WERI-Rb-1 (cell line): ENCODE data around the gene FGD5.
"Not testable (repeated sequence)": the region's sequence is repeated elsewhere in the genome, so short reads cannot be mapped to it uniquely, and the experiment has no call there.

ENCODE experiments used
- DNase-seq: peaks from one replicate; pipeline ENCODE4 v3.0.0-alpha.2; 2020
- H3K27ac ChIP-seq: fragments of 250-450 bp; sonication (Bioruptor Pico); 2 replicates; pipeline ENCODE4 v1.5.1; 2020; ENCODE audit warnings: mild to moderate bottlenecking, moderate library complexity
- H3K27me3 ChIP-seq: fragments of 250-450 bp; sonication (Bioruptor Pico); 2 replicates; pipeline ENCODE4 v1.5.1; 2021; ENCODE audit warnings: mild to moderate bottlenecking, low read depth, moderate library complexity; ENCODE audit not compliant: insufficient read depth, severe bottlenecking
- H3K36me3 ChIP-seq: fragments of 250-450 bp; sonication (Bioruptor Pico); 2 replicates; pipeline ENCODE4 v1.5.1; 2020; ENCODE audit warnings: mild to moderate bottlenecking, moderate library complexity
- H3K4me3 ChIP-seq: 2 replicates; pipeline ENCODE4 v1.5.1; 2011; ENCODE audit warnings: low read depth, mild to moderate bottlenecking, control low read depth, low read length
- H3K9me3 ChIP-seq: fragments of 250-450 bp; sonication (Bioruptor Pico); 2 replicates; pipeline ENCODE4 v1.5.1; 2021; ENCODE audit warnings: mild to moderate bottlenecking, moderate library complexity; ENCODE audit not compliant: severe bottlenecking
- CTCF ChIP-seq: IDR thresholded peaks from 2 replicates; pipeline ENCODE4 v1.5.1; 2011; ENCODE audit warnings: low read depth, mild to moderate bottlenecking, control low read depth, inconsistent platforms, low read length

FGD5 gene

GRCh38 chr3:14902719-14903118, 84.0 kb downstream of the FGD5 start:
- no peaks in the 10 kb centered on the region for H3K36me3 ChIP-seq
- DNase-seq = no peak
- peaks cover 11% of the 10 kb centered on the region for H3K9me3 ChIP-seq

GRCh38 chr3:14903501-14903900, 84.7 kb downstream of the FGD5 start:
- not testable (repeated sequence) for H3K4me3 ChIP-seq, H3K27ac ChIP-seq, DNase-seq, H3K36me3 ChIP-seq
- Histone ChIP-seq H3K9me3 (peaks cover 11% of the 10 kb centered on the region), H3K27me3 (peaks cover 45% of the 10 kb centered on the region)

More at GRCh38 chr3:14902719-14903118, 84.0 kb downstream of the FGD5 start:
- no peak overlapping the region for H3K4me3 ChIP-seq
- TF ChIP-seq CTCF = no peak
- H3K27ac ChIP-seq = no peak overlapping the region
- peaks cover 44% of the 10 kb centered on the region for H3K27me3 ChIP-seq

- H3K36me3 ChIP-seq = no peaks in the 10 kb centered on the region
- peaks cover 11% of the 10 kb centered on the region for H3K9me3 ChIP-seq
- H3K27ac ChIP-seq = no peak overlapping the region
- no peak for TF ChIP-seq CTCF
- H3K4me3 ChIP-seq = no peak overlapping the region
- no peak for DNase-seq
- H3K27me3 ChIP-seq = peaks cover 49% of the 10 kb centered on the region
Observed at GRCh38 chr3:14905055-14905657, 86.4 kb downstream of the FGD5 start.

GRCh38 chr3:14906355-14906971, 87.7 kb downstream of the FGD5 start:
- no peak overlapping the region for H3K4me3 ChIP-seq

GRCh38 chr3:14907043-14907966, 88.5 kb downstream of the FGD5 start:
- H3K9me3 ChIP-seq = peaks cover 11% of the 10 kb centered on the region
- no peak overlapping the region for H3K4me3 ChIP-seq
- TF ChIP-seq CTCF = no peak
- no peak for DNase-seq
- H3K27me3 ChIP-seq = peaks cover 36% of the 10 kb centered on the region
- H3K27ac ChIP-seq = no peak overlapping the region
- H3K36me3 ChIP-seq = no peaks in the 10 kb centered on the region

More at GRCh38 chr3:14906355-14906971, 87.7 kb downstream of the FGD5 start:
- no peak for TF ChIP-seq CTCF
- no peak for DNase-seq
- H3K36me3 ChIP-seq = no peaks in the 10 kb centered on the region
- peaks cover 40% of the 10 kb centered on the region for H3K27me3 ChIP-seq
- H3K9me3 ChIP-seq = peaks cover 11% of the 10 kb centered on the region
- no peak overlapping the region for H3K27ac ChIP-seq

- Histone ChIP-seq H3K27me3 (peaks cover 45% of the 10 kb centered on the region), H3K36me3 (no peaks in the 10 kb centered on the region), H3K9me3 (peaks cover 11% of the 10 kb centered on the region), H3K27ac (no peak overlapping the region), H3K4me3 (no peak overlapping the region)
- no peak for TF ChIP-seq CTCF
- no peak for DNase-seq
Observed at GRCh38 chr3:14909250-14909649, 90.5 kb downstream of the FGD5 start.
